H1 (cell line): ENCODE measurements around the gene FAM81A. TPM values are rescaled to one million over a fixed set of nuclear protein-coding genes. Genes with fewer than 3 reads are reported as not detected.

Experiments used
- CTCF ChIA-PET: fragments of 300-600 bp; sonication (Branson Sonifier 250); formaldehyde crosslinking; loops from one replicate; lab custom pipeline; 2021; ENCODE audit not compliant: partially characterized antibody; lab: Charles Lee
- POLR2A ChIA-PET: fragments of 300-600 bp; sonication (Branson Sonifier 250); formaldehyde crosslinking; loops from one replicate; lab custom pipeline; 2021; ENCODE audit warnings: inconsistent platforms; ENCODE audit not compliant: partially characterized antibody; lab: Charles Lee
- DNase-seq, 2 experiments: peaks; one replicate each; pipeline versions ENCODE4 v3.0.0 to v3.0.0-alpha.2; 2010 to 2022; ENCODE audit warnings: low spot score in 2 of 2, low read depth in 1 of 2, mixed read lengths in 1 of 2
- FAIRE-seq: peaks from 2 replicates; lab custom pipeline; 2011; peaks lifted over from hg19 to GRCh38; lab: Jason Lieb, UNC
- H2AFZ ChIP-seq: 2 replicates; pipeline ENCODE4 v1.8.1; 2012; ENCODE audit warnings: low read length, inconsistent platforms
- H2AK5ac ChIP-seq: 2 replicates; pipeline ENCODE4 v1.6.1; 2013; ENCODE audit warnings: low read depth, low read length
- H2BK120ac ChIP-seq: replicated peaks from 2 replicates; pipeline ENCODE3; 2013; ENCODE audit warnings: low read depth, low read length, inconsistent platforms
- H2BK12ac ChIP-seq: 2 replicates; pipeline ENCODE4 v1.6.1; 2013; ENCODE audit warnings: low read depth, low read length
- H2BK15ac ChIP-seq: 2 replicates; pipeline ENCODE4 v1.6.1; 2013; ENCODE audit warnings: low read length
- H2BK20ac ChIP-seq: 2 replicates; pipeline ENCODE4 v1.6.1; 2013; ENCODE audit warnings: low read length
- H2BK5ac ChIP-seq: 2 replicates; pipeline ENCODE4 v1.6.1; 2013; ENCODE audit warnings: low read depth, low read length
- H3K14ac ChIP-seq: 2 replicates; pipeline ENCODE4 v1.6.1; 2013; ENCODE audit warnings: inconsistent platforms; ENCODE audit not compliant: insufficient read length
- H3K18ac ChIP-seq: 2 replicates; pipeline ENCODE4 v1.6.1; 2013; ENCODE audit warnings: low read length; ENCODE audit errors: extremely low read depth
- H3K23ac ChIP-seq: 2 replicates; pipeline ENCODE4 v1.6.1; 2013; ENCODE audit warnings: inconsistent platforms; ENCODE audit not compliant: insufficient read length
- H3K23me2 ChIP-seq: 2 replicates; pipeline ENCODE4 v1.6.1; 2013; ENCODE audit warnings: low read depth, low read length
- H3K27ac ChIP-seq: 2 replicates; pipeline ENCODE4 v1.6.1; 2011; ENCODE audit warnings: low read depth, low read length, inconsistent platforms
- H3K27me3 ChIP-seq, 4 experiments: replicated peaks in 1 of 4; 1 replicate in 1 of 4; 2 replicates in 3 of 4; pipeline versions ENCODE4 v1.6.1 to v1.8.1; 2011 to 2013; ENCODE audit warnings: low read length in 3 of 4, mild to moderate bottlenecking in 3 of 4, inconsistent platforms in 2 of 4, mixed read lengths in 2 of 4, moderate library complexity in 1 of 4; ENCODE audit not compliant: control insufficient read depth in 3 of 4, insufficient read depth in 3 of 4; ENCODE audit errors: extremely low read depth in 1 of 4
- H3K36me3 ChIP-seq, 4 experiments: 2 replicates each; pipeline versions ENCODE4 v1.6.1 to v1.8.1; 2011 to 2013; ENCODE audit warnings: mild to moderate bottlenecking in 4 of 4, low read length in 3 of 4, moderate library complexity in 2 of 4, control low read depth in 1 of 4, inconsistent platforms in 1 of 4; ENCODE audit not compliant: insufficient read depth in 4 of 4, control insufficient read depth in 2 of 4
- H3K4ac ChIP-seq: replicated peaks from 2 replicates; pipeline ENCODE3; 2013; ENCODE audit warnings: low read length, low read depth, mixed read lengths, inconsistent platforms; ENCODE audit not compliant: insufficient read length
- H3K4me1 ChIP-seq, 4 experiments: replicated peaks in 1 of 4; 1 replicate in 1 of 4; 2 replicates in 3 of 4; pipeline versions ENCODE4 v1.6.1 to v1.8.1; 2011 to 2013; ENCODE audit warnings: low read length in 3 of 4, inconsistent platforms in 2 of 4, mixed read lengths in 1 of 4; ENCODE audit not compliant: insufficient read depth in 4 of 4, control insufficient read depth in 3 of 4
- H3K4me2 ChIP-seq, 2 experiments: 2 replicates each; pipeline versions ENCODE4 v1.6.1 to v1.8.1; 2011 to 2013; ENCODE audit warnings: low read depth in 2 of 2, low read length in 2 of 2, control low read depth in 1 of 2, inconsistent platforms in 1 of 2, mild to moderate bottlenecking in 1 of 2; ENCODE audit not compliant: insufficient read depth in 1 of 2
- H3K4me3 ChIP-seq, 4 experiments: fragments of 200-600, 300-600 bp in 1 of 4; sonication (generic), shearing (Covaris generic), sonication (Bioruptor Twin) in 1 of 4; 2 replicates each; pipeline versions ENCODE4 v1.5.1 to v1.8.1; 2011 to 2016; ENCODE audit warnings: low read length in 4 of 4, low read depth in 3 of 4, control low read depth in 2 of 4, inconsistent platforms in 2 of 4, mild to moderate bottlenecking in 2 of 4, mixed read lengths in 1 of 4, moderate library complexity in 1 of 4; ENCODE audit not compliant: insufficient read depth in 2 of 4; ENCODE audit errors: extremely low read depth in 1 of 4
- H3K56ac ChIP-seq: replicated peaks from 2 replicates; pipeline ENCODE3; 2013; ENCODE audit warnings: low read depth, mild to moderate bottlenecking, mixed read lengths, low read length, inconsistent platforms; ENCODE audit not compliant: insufficient read length
- H3K79me1 ChIP-seq: 2 replicates; pipeline ENCODE4 v1.6.1; 2013; ENCODE audit warnings: low read depth, low read length, control low read depth
- H3K79me2 ChIP-seq, 2 experiments: 2 replicates each; pipeline versions ENCODE4 v1.6.1 to v1.8.1; 2012 to 2013; ENCODE audit warnings: low read length in 2 of 2, mild to moderate bottlenecking in 2 of 2, inconsistent platforms in 1 of 2; ENCODE audit not compliant: insufficient read depth in 2 of 2, control insufficient read depth in 1 of 2
- H3K9ac ChIP-seq, 4 experiments: replicated peaks in 1 of 4; 1 replicate in 1 of 4; 2 replicates in 3 of 4; pipeline versions ENCODE4 v1.6.1 to v1.8.1; 2011 to 2013; ENCODE audit warnings: low read depth in 3 of 4, low read length in 3 of 4, control low read depth in 2 of 4, mild to moderate bottlenecking in 2 of 4, moderate library complexity in 2 of 4, inconsistent platforms in 1 of 4; ENCODE audit errors: extremely low read depth in 1 of 4
- H3K9me3 ChIP-seq, 2 experiments: 2 replicates each; pipeline versions ENCODE4 v1.6.1 to v1.8.1; 2012 to 2013; ENCODE audit warnings: mild to moderate bottlenecking in 2 of 2, moderate library complexity in 2 of 2, control low read depth in 1 of 2, inconsistent platforms in 1 of 2, low read depth in 1 of 2, low read length in 1 of 2, mixed read lengths in 1 of 2; ENCODE audit not compliant: insufficient read depth in 2 of 2
- H4K20me1 ChIP-seq, 2 experiments: replicated peaks in 1 of 2; 2 replicates each; pipeline versions ENCODE3 to v1.8.1; 2011 to 2013; ENCODE audit warnings: inconsistent platforms in 2 of 2, low read length in 2 of 2, mild to moderate bottlenecking in 1 of 2; ENCODE audit not compliant: insufficient read depth in 2 of 2, control insufficient read depth in 1 of 2
- H4K5ac ChIP-seq: 2 replicates; pipeline ENCODE4 v1.6.1; 2013; ENCODE audit warnings: low read length, low read depth, mixed read lengths, inconsistent platforms; ENCODE audit not compliant: insufficient read length
- H4K8ac ChIP-seq: 2 replicates; pipeline ENCODE4 v1.8.0; 2013; ENCODE audit warnings: mild to moderate bottlenecking, moderate library complexity, low read length, inconsistent platforms; ENCODE audit not compliant: insufficient read depth; ENCODE audit errors: extremely low read depth
- H4K91ac ChIP-seq: replicated peaks from 2 replicates; pipeline ENCODE3; 2013; ENCODE audit warnings: low read length, mixed read lengths, inconsistent platforms; ENCODE audit not compliant: insufficient read length
- MAX ChIP-seq: IDR thresholded peaks from 2 replicates; pipeline ENCODE4 v1.6.1; 2012; ENCODE audit warnings: inconsistent platforms
- RAD21 ChIP-seq, 2 experiments: IDR thresholded peaks in 1 of 2; conservative IDR thresholded peaks in 1 of 2; 2 replicates each; pipeline ENCODE4 v1.6.1; 2011; ENCODE audit warnings: low read depth in 2 of 2, low read length in 2 of 2, improper control_type of control experiment in 1 of 2, inconsistent platforms in 1 of 2, mild to moderate bottlenecking in 1 of 2, moderate library complexity in 1 of 2
- SIX5 ChIP-seq: IDR thresholded peaks from 2 replicates; pipeline ENCODE4 v1.6.1; 2011; ENCODE audit warnings: mild to moderate bottlenecking, low read depth, low read length
- WGBS, 2 experiments: shearing (Covaris generic) in 1 of 2; methylation state at CpG; one replicate each; pipeline versions ENCODE4 v1.1.6 to v1.1.7; 2013 to 2015; ENCODE audit warnings: low lambda C conversion rate in 2 of 2, mixed read lengths in 2 of 2, inconsistent platforms in 1 of 2, low coverage in 1 of 2, missing lambda C conversion rate in 1 of 2; ENCODE audit not compliant: insufficient replicate concordance in 2 of 2, insufficient coverage in 1 of 2, insufficient read length in 1 of 2; ENCODE audit errors: extremely low coverage in 1 of 2, missing lambda C conversion rate in 1 of 2; 5-methylcytosine and 5-hydroxymethylcytosine counted together
- polyA plus RNA-seq, 7 experiments: library from polyadenylated mRNA; depleted of rRNA in 3 of 7; stranded (reverse) in 5 of 7; unstranded in 2 of 7; fragments of >200 nt in 5 of 7; fragments of 200-250 nt in 2 of 7; gene quantifications; 1 replicate in 5 of 7; 2 replicates in 1 of 7; 4 replicates in 1 of 7; pipeline versions ENCODE4 v1.2.1 to v1.2.3, GENCODE V29; 2011 to 2013; ENCODE audit warnings: missing spikeins in 2 of 7, mixed read lengths in 2 of 7
- total RNA-seq: library from RNA; stranded (reverse); fragmentation: NEBNext Ultra II Directional; extraction: Animal tissue kit (Norgen Biotek cat#: 25700); gene quantifications from 2 replicates; pipeline ENCODE4 v1.2.1, GENCODE V29; 2021
- TF ChIP-seq, protein P1 (sequence below), 3 experiments: IDR thresholded peaks; 1 replicate in 2 of 3; 2 replicates in 1 of 3; pipeline versions ENCODE4 v1.5.1 to v1.6.1; 2011; ENCODE audit warnings: low read length in 3 of 3, mild to moderate bottlenecking in 3 of 3, inconsistent platforms in 2 of 3, low read depth in 1 of 3, moderate library complexity in 1 of 3; ENCODE audit not compliant: insufficient read depth in 1 of 3; ENCODE audit errors: control extremely low read depth in 1 of 3

The FAM81A gene
- total and polyA plus RNA-seq, 2 of the 8 experiments (the other 6 are each of a cell fraction or from before 2014, with no cell fraction given) = 0.56 to 3.0 TPM

GRCh38 chr15:59532770-59533379 is 94.9 kb downstream of the FAM81A start:
- Histone ChIP-seq H3K36me3 (no peaks in the 10 kb centered on the region), H3K56ac (no peak overlapping the region), H2AK5ac (no peak overlapping the region), H3K9ac (no peak overlapping the region), H4K91ac (no peak overlapping the region), H3K23ac (no peak overlapping the region), H3K23me2 (no peaks in the 10 kb centered on the region), H3K9me3 (no peaks in the 10 kb centered on the region), H3K4me1 (no peaks in the 10 kb centered on the region), H3K27ac (no peak overlapping the region), H2BK20ac (no peak overlapping the region), H2BK120ac (no peak overlapping the region), H3K4me3 (no peak overlapping the region), H3K4ac (no peak overlapping the region), H3K79me2 (no peaks in the 10 kb centered on the region), H3K14ac (no peak overlapping the region), H3K27me3 (no peaks in the 10 kb centered on the region), H3K4me2 (no peak overlapping the region), H2BK15ac (no peak overlapping the region), H2BK12ac (no peak overlapping the region), H4K20me1 (no peaks in the 10 kb centered on the region), H3K79me1 (no peaks in the 10 kb centered on the region), H3K18ac (no peak overlapping the region), H2BK5ac (no peak overlapping the region), H4K8ac (no peak overlapping the region), H2AFZ (no peak overlapping the region), H4K5ac (no peak overlapping the region)
- ChIA-PET POLR2A (interaction anchor here (0.7 to 1.2 kb wide), 3 partner anchors 96 to 125 kb away, joined by 3 read pairs; partner anchors contain the start of gene GTF2A2), CTCF (interaction anchor here (0.7 to 5.0 kb wide), 50 partner anchors 9 to 669 kb away, joined by 3 to 92 read pairs (median 5); partner anchors contain the start of genes GCNT3 and GTF2A2)
- TF ChIP-seq SIX5 (no peak), MAX (no peak), RAD21 (IDR thresholded peaks at IDR 0.05 in 1 of 2, conservative IDR thresholded peaks at IDR 0.05 in 1 of 2; ENCODE audit: low read depth in 2 of 2, low read length in 2 of 2) (peak; percentile 85 to 91)
- TF ChIP-seq, protein P1, sequence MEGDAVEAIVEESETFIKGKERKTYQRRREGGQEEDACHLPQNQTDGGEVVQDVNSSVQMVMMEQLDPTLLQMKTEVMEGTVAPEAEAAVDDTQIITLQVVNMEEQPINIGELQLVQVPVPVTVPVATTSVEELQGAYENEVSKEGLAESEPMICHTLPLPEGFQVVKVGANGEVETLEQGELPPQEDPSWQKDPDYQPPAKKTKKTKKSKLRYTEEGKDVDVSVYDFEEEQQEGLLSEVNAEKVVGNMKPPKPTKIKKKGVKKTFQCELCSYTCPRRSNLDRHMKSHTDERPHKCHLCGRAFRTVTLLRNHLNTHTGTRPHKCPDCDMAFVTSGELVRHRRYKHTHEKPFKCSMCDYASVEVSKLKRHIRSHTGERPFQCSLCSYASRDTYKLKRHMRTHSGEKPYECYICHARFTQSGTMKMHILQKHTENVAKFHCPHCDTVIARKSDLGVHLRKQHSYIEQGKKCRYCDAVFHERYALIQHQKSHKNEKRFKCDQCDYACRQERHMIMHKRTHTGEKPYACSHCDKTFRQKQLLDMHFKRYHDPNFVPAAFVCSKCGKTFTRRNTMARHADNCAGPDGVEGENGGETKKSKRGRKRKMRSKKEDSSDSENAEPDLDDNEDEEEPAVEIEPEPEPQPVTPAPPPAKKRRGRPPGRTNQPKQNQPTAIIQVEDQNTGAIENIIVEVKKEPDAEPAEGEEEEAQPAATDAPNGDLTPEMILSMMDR (IDR thresholded peaks at IDR 0.05; ENCODE audit: control extremely low read depth in 1 of 3, insufficient read depth in 1 of 3, low read depth in 1 of 3, low read length in 3 of 3) = peak; percentile 28 to 78 (median 74)
- DNase-seq = no peak
- 24% methylated on average over 8 of the region's 8 CpGs; no CpG with 5 or more reads in 1 of the 2 experiments for WGBS, 2 experiments
- peak; percentile 77 for FAIRE-seq
